K562 (cell line): Measurements from ENCODE around the gene SPATA32. TPM values are rescaled to one million over a fixed set of nuclear protein-coding genes. Genes with fewer than 3 reads are reported as not detected.

Source experiments
- ATAC-seq: fragments of 200-7000 bp; cut with Tn5 transposase; 3 replicates; pipeline ENCODE4 v1.9.1; 2020; ENCODE audit warnings: moderate library complexity
- BruUV-seq: library from RNA; stranded (reverse); fragments of 400-500 nt; replicated peaks from 2 replicates; lab custom pipeline; 2021; lab: Mats Ljungman, UMichigan
- CTCF ChIA-PET: fragments of 300-600 bp; formaldehyde crosslinking; extraction: SDS; loops from one replicate; lab custom pipeline; 2021; ENCODE audit warnings: low intra/inter-chr PET ratio; lab: Yijun Ruan, JAX
- POLR2A ChIA-PET: fragments of 300-600, 350-650 bp; sonication (Branson Sonifier 250); formaldehyde crosslinking; extraction: SDS; loops from one replicate; lab custom pipeline; 2021; ENCODE audit warnings: antibody characterized with exemption, inconsistent platforms; lab: Yijun Ruan, JAX
- DNase-seq, 4 experiments: peaks; one replicate each; pipeline versions ENCODE4 v3.0.0 to v3.0.0-alpha.2; 2011 to 2018; ENCODE audit warnings: low spot score in 3 of 4, mixed read lengths in 3 of 4; ENCODE audit errors: extremely low read depth in 1 of 4
- FAIRE-seq: peaks from 2 replicates; lab custom pipeline; 2011; peaks lifted over from hg19 to GRCh38; lab: Jason Lieb, UNC
- H2AFZ ChIP-seq: 2 replicates; pipeline ENCODE4 v1.6.0; 2011; ENCODE audit warnings: low read depth, low read length, control low read depth, inconsistent platforms
- H3K27ac ChIP-seq: fragments of 200-600 bp; 3 replicates; pipeline ENCODE4 v1.8.0; 2011; ENCODE audit warnings: low read depth, mild to moderate bottlenecking, control low read depth, inconsistent platforms, low read length, moderate library complexity, mixed read lengths; ENCODE audit errors: extremely low read depth
- H3K27me3 ChIP-seq, 2 experiments: fragments of 300-600 bp in 1 of 2; 2 replicates in 1 of 2; 3 replicates in 1 of 2; pipeline versions ENCODE4 v1.6.0 to v1.8.0; 2011; ENCODE audit warnings: inconsistent platforms in 2 of 2, low read length in 2 of 2, mild to moderate bottlenecking in 1 of 2, mixed read lengths in 1 of 2, moderate library complexity in 1 of 2; ENCODE audit not compliant: control insufficient read depth in 2 of 2, insufficient read depth in 2 of 2
- H3K36me3 ChIP-seq: fragments of 300-600 bp; 3 replicates; pipeline ENCODE4 v1.8.0; 2011; ENCODE audit warnings: mild to moderate bottlenecking, low read length, inconsistent platforms; ENCODE audit not compliant: control insufficient read depth, insufficient read depth
- H3K4me1 ChIP-seq, 2 experiments: fragments of 200-600 bp in 1 of 2; replicated peaks in 1 of 2; 2 replicates in 1 of 2; 3 replicates in 1 of 2; pipeline versions ENCODE4 v1.5.1 to v1.8.0; 2011; ENCODE audit warnings: inconsistent platforms in 2 of 2, low read length in 2 of 2, mild to moderate bottlenecking in 1 of 2, mixed read lengths in 1 of 2, moderate library complexity in 1 of 2; ENCODE audit not compliant: control insufficient read depth in 2 of 2, insufficient read depth in 2 of 2
- H3K4me2 ChIP-seq: 2 replicates; pipeline ENCODE4 v1.6.1; 2011; ENCODE audit warnings: low read length, control low read depth, inconsistent platforms, mixed read lengths; ENCODE audit not compliant: insufficient read depth
- H3K4me3 ChIP-seq: fragments of 200-600 bp; sonication (generic), shearing (Covaris generic); 2 replicates; pipeline ENCODE4 v1.5.1; 2016; ENCODE audit warnings: control low read depth, inconsistent platforms
- H3K79me2 ChIP-seq: fragments of 200-600 bp; 3 replicates; pipeline ENCODE4 v1.8.0; 2011; ENCODE audit warnings: low read length, inconsistent platforms; ENCODE audit not compliant: control insufficient read depth, insufficient read depth
- H3K9ac ChIP-seq, 2 experiments: 2 replicates each; pipeline versions ENCODE4 v1.6.0 to v1.6.1; 2011; ENCODE audit warnings: low read depth in 2 of 2, low read length in 2 of 2, control low read depth in 1 of 2, inconsistent platforms in 1 of 2, mild to moderate bottlenecking in 1 of 2, mixed read lengths in 1 of 2; ENCODE audit not compliant: insufficient read depth in 1 of 2
- H3K9me1 ChIP-seq: one replicate; pipeline ENCODE4 v1.6.0; 2011; ENCODE audit warnings: inconsistent platforms, mild to moderate bottlenecking, low read length, moderate library complexity; ENCODE audit not compliant: control insufficient read depth, insufficient read depth
- H3K9me3 ChIP-seq: replicated peaks from 2 replicates; pipeline ENCODE4 v1.5.1; 2011; ENCODE audit warnings: low read depth, low read length, inconsistent platforms; ENCODE audit not compliant: control insufficient read depth, insufficient read depth
- H4K20me1 ChIP-seq: replicated peaks from 2 replicates; pipeline ENCODE4 v1.6.1; 2011; ENCODE audit warnings: low read length, inconsistent platforms, mixed read lengths; ENCODE audit not compliant: control insufficient read depth, insufficient read depth
- CCNT2 ChIP-seq: IDR thresholded peaks from 2 replicates; pipeline ENCODE4 v1.6.1; 2011; ENCODE audit warnings: borderline replicate concordance, low read depth, mild to moderate bottlenecking, moderate library complexity, mixed read lengths, low read length; ENCODE audit not compliant: insufficient read length; ENCODE audit errors: extremely low read depth
- DPF2 ChIP-seq: fragments of 450-650 bp; IDR thresholded peaks from 2 replicates; pipeline ENCODE4 v1.6.1; 2016
- NBN ChIP-seq: fragments of 450-650 bp; IDR thresholded peaks from 2 replicates; pipeline ENCODE4 v1.6.1; 2016; ENCODE audit warnings: low read depth, mild to moderate bottlenecking
- RUNX1 ChIP-seq: sonication (generic); IDR thresholded peaks from 2 replicates; pipeline ENCODE4 v1.6.1; 2016; ENCODE audit warnings: antibody characterized with exemption, low read depth
- SIN3B ChIP-seq: fragments of 450-650 bp; IDR thresholded peaks from 2 replicates; pipeline ENCODE4 v1.6.1; 2017; ENCODE audit warnings: low read depth, mild to moderate bottlenecking, moderate library complexity
- TCF3 ChIP-seq: sonication (generic); formaldehyde crosslinking; IDR thresholded peaks from 2 replicates; pipeline ENCODE4 v1.4.0; 2020; ENCODE audit warnings: mild to moderate bottlenecking, missing genetic modification reagents
- ZNF583 ChIP-seq: fragments of 250-450 bp; sonication (Bioruptor Pico); IDR thresholded peaks from 2 replicates; pipeline ENCODE4 v1.4.0; 2020
- ZNF75A ChIP-seq: fragments of 450-650 bp; formaldehyde crosslinking; IDR thresholded peaks from 2 replicates; pipeline ENCODE4 v1.4.0; 2020; ENCODE audit warnings: mild to moderate bottlenecking
- WGBS: fragments of 100-300 bp; shearing (Covaris generic); methylation state at CpG from one replicate; pipeline ENCODE4 v1.1.6; 2016; ENCODE audit warnings: low coverage, mixed read lengths; ENCODE audit not compliant: insufficient coverage; ENCODE audit errors: missing lambda C conversion rate; 5-methylcytosine and 5-hydroxymethylcytosine counted together
- in situ Hi-C: fragments of 300-500 bp; cut with MboI; formaldehyde crosslinking; loops from 4 replicates; pipeline ENCODE4 v1.15.0; 2018; ENCODE audit warnings: inconsistent platforms, mixed read lengths
- intact Hi-C: fragments of 100-400 bp; cut with micrococcal nuclease; formaldehyde crosslinking; loops from 2 replicates; pipeline ENCODE4 v1.14.2; 2022
- polyA plus RNA-seq, 8 experiments: library from polyadenylated mRNA; depleted of rRNA in 4 of 8; stranded (reverse) in 5 of 8; unstranded in 3 of 8; fragments of >200 nt; fragmentation: Nextera tagmentation in 2 of 8; fragmentation: Illumina TruSeq in 1 of 8; extraction: Ambion mirVana in 2 of 8; extraction: Trizol in 1 of 8; gene quantifications; 2 replicates each; pipeline versions ENCODE4 v1.2.1 to v1.2.3, GENCODE V29; 2011 to 2014; ENCODE audit warnings: inconsistent platforms in 1 of 8, missing spikeins in 1 of 8
- total RNA-seq, 7 experiments: library from RNA; depleted of rRNA in 6 of 7; stranded (reverse); fragments of >200 nt in 6 of 7; fragmentation: Illumina TruSeq in 2 of 7; extraction: Trizol in 2 of 7; gene quantifications; 2 replicates each; pipeline versions ENCODE4 v1.2.1 to v1.2.3, GENCODE V29; 2011 to 2021; ENCODE audit warnings: low replicate concordance in 1 of 7
- TF ChIP-seq, protein P1 (sequence below): fragments of 450-650 bp; IDR thresholded peaks from 2 replicates; pipeline ENCODE4 v1.6.1; 2017; ENCODE audit warnings: antibody characterized with exemption, mild to moderate bottlenecking
- TF ChIP-seq, protein P2 (sequence below): conservative IDR thresholded peaks from 2 replicates; pipeline ENCODE4 v1.6.1; 2011; ENCODE audit warnings: low read depth, mild to moderate bottlenecking, low read length; ENCODE audit not compliant: control insufficient read depth
- TF ChIP-seq, protein P3 (sequence below): fragments of 450-650 bp; IDR thresholded peaks from 2 replicates; pipeline ENCODE4 v1.6.1; 2018; ENCODE audit warnings: mild to moderate bottlenecking, low read depth; ENCODE audit not compliant: partially characterized antibody

Gene SPATA32
- total and polyA plus RNA-seq, 9 of the 15 experiments (the other 6 are each of a cell fraction or from before 2014, with no cell fraction given) = 0.03 to 0.06 TPM; not detected in 7

DNA sequence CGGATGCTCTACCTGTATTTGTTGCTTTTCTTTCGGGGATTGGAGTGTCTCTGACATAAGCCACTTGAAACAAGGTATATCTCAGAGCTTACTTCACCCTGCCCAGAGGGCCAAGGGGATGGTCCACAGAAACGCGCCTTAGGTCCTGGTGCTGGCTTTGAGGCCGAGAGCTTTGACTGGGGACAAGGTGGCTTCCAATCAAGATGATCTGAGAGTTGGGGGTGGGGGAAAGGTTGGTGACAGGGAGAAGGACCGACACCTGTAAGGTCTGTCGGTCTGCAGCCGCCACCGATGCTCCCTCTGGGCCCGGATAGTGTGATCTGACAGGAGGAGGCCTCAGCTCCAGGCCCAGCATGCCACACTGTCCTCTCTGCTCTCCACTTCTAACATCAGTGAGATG is 21.8 kb upstream of the SPATA32 start:
- Histone ChIP-seq H3K36me3 (peaks cover 61% of the 10 kb centered on the region; the same call in 2 of the 3 replicates), H3K79me2 (no peaks in the 10 kb centered on the region), H3K27ac (no peak overlapping the region), H4K20me1 (no peaks in the 10 kb centered on the region; the same call in 1 of the 2 replicates), H3K27me3 (no peaks in the 10 kb centered on the region), H3K9me3 (no peaks in the 10 kb centered on the region), H2AFZ (no peak overlapping the region), H3K9me1 (no peaks in the 10 kb centered on the region), H3K4me2 (no peak overlapping the region), H3K4me3 (no peak overlapping the region), H3K9ac (no peak overlapping the region), H3K4me1 (peaks cover 0 to 4% of the 10 kb centered on the region in 2 experiments; a peak in 1 of 5 replicates)
- in situ Hi-C loops (no loop called here), intact Hi-C loops (no loop called here)
- no peak for ATAC-seq
- CTCF ChIA-PET = no interaction called here
- TF ChIP-seq DPF2 = no peak
- TF ChIP-seq RUNX1 = no peak
- TF ChIP-seq SIN3B = no peak
- no peak for TF ChIP-seq NBN
- TF ChIP-seq, protein P1, sequence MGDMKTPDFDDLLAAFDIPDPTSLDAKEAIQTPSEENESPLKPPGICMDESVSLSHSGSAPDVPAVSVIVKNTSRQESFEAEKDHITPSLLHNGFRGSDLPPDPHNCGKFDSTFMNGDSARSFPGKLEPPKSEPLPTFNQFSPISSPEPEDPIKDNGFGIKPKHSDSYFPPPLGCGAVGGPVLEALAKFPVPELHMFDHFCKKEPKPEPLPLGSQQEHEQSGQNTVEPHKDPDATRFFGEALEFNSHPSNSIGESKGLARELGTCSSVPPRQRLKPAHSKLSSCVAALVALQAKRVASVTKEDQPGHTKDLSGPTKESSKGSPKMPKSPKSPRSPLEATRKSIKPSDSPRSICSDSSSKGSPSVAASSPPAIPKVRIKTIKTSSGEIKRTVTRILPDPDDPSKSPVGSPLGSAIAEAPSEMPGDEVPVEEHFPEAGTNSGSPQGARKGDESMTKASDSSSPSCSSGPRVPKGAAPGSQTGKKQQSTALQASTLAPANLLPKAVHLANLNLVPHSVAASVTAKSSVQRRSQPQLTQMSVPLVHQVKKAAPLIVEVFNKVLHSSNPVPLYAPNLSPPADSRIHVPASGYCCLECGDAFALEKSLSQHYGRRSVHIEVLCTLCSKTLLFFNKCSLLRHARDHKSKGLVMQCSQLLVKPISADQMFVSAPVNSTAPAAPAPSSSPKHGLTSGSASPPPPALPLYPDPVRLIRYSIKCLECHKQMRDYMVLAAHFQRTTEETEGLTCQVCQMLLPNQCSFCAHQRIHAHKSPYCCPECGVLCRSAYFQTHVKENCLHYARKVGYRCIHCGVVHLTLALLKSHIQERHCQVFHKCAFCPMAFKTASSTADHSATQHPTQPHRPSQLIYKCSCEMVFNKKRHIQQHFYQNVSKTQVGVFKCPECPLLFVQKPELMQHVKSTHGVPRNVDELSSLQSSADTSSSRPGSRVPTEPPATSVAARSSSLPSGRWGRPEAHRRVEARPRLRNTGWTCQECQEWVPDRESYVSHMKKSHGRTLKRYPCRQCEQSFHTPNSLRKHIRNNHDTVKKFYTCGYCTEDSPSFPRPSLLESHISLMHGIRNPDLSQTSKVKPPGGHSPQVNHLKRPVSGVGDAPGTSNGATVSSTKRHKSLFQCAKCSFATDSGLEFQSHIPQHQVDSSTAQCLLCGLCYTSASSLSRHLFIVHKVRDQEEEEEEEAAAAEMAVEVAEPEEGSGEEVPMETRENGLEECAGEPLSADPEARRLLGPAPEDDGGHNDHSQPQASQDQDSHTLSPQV = no peak
- TF ChIP-seq, protein P2, sequence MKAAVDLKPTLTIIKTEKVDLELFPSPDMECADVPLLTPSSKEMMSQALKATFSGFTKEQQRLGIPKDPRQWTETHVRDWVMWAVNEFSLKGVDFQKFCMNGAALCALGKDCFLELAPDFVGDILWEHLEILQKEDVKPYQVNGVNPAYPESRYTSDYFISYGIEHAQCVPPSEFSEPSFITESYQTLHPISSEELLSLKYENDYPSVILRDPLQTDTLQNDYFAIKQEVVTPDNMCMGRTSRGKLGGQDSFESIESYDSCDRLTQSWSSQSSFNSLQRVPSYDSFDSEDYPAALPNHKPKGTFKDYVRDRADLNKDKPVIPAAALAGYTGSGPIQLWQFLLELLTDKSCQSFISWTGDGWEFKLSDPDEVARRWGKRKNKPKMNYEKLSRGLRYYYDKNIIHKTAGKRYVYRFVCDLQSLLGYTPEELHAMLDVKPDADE = no peak
- no peak for TF ChIP-seq ZNF75A (CRISPR knock-in tag)
- no peak for TF ChIP-seq TCF3
- TF ChIP-seq, protein P3, sequence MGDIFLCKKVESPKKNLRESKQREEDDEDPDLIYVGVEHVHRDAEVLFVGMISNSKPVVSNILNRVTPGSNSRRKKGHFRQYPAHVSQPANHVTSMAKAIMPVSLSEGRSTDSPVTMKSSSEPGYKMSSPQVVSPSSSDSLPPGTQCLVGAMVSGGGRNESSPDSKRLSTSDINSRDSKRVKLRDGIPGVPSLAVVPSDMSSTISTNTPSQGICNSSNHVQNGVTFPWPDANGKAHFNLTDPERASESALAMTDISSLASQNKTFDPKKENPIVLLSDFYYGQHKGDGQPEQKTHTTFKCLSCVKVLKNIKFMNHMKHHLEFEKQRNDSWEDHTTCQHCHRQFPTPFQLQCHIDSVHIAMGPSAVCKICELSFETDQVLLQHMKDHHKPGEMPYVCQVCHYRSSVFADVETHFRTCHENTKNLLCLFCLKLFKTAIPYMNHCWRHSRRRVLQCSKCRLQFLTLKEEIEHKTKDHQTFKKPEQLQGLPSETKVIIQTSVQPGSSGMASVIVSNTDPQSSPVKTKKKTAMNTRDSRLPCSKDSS = no peak
- TF ChIP-seq ZNF583 (CRISPR knock-in tag) = no peak
- TF ChIP-seq CCNT2 = no peak
- FAIRE-seq = no peak
- POLR2A ChIA-PET = interaction anchor here (0.5 to 1.0 kb wide), 2 partner anchors 12 to 68 kb away, joined by 3 to 4 read pairs; no protein-coding TSS in a partner anchor
- BruUV-seq = no TSS peak
- 97% methylated on average over 9 of the region's 10 CpGs for WGBS
- no peak for DNase-seq
